Measurements from ENCODE around the gene PTPRG.

Gene PTPRG

DNA sequence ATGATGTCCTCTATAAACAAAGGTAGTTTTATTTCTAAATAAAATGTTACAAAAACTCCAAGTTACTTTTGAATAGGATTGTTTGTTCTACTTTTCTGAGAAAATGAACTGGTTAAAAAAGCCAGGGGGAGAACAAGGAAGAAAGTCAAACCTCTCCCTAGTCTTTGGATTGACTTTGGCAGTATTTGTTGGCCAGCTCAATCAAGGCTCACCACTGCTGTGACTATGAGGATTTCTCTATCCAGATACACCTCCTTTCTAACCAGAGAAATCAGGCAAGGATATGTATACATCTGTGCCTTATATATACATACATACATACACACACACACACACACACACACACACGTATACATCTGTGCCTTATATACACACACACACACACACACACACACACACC, 704.2 kb downstream of the PTPRG start:
- Histone ChIP-seq H3K4me3 (no peak overlapping the region), H3K27ac (no peak overlapping the region)
- TF ChIP-seq, protein P1, sequence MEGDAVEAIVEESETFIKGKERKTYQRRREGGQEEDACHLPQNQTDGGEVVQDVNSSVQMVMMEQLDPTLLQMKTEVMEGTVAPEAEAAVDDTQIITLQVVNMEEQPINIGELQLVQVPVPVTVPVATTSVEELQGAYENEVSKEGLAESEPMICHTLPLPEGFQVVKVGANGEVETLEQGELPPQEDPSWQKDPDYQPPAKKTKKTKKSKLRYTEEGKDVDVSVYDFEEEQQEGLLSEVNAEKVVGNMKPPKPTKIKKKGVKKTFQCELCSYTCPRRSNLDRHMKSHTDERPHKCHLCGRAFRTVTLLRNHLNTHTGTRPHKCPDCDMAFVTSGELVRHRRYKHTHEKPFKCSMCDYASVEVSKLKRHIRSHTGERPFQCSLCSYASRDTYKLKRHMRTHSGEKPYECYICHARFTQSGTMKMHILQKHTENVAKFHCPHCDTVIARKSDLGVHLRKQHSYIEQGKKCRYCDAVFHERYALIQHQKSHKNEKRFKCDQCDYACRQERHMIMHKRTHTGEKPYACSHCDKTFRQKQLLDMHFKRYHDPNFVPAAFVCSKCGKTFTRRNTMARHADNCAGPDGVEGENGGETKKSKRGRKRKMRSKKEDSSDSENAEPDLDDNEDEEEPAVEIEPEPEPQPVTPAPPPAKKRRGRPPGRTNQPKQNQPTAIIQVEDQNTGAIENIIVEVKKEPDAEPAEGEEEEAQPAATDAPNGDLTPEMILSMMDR (IDR thresholded peaks at IDR 0.05) = no peak
- DNase-seq (ENCODE audit: low spot score) = no peak

DNA sequence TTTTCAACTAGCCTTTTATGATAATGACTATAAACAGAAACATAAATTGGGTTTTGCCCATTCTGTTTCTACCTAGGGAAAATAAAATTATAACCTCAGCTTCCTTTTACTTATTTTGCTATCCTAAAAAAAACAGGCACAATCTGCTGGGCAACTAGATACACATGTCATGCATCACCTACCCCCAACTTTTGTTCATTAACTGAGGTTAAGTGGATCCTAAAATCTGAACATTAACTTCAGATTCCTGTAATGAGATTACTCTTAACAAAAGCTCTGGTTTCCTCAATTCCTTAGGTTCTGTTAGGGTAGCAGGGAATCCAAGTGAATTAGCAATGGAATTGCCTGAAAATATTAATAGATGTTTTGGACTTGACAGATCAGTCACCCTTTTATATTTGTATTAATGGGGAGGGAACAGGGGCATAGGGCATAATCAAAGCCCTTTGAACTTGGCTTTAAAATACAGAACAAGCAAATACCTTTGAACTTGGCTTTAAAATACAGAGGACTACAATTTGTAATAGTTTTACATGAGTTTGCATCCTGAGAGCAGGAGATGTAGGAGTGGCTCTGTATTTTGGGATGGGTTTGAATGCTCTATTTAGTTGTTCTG, 705.4 kb downstream of the PTPRG start:
- H3K4me3 ChIP-seq = no peak overlapping the region
- H3K27ac ChIP-seq = no peak overlapping the region
- TF ChIP-seq, protein P1 (IDR thresholded peaks at IDR 0.05) = no peak
- DNase-seq (ENCODE audit: low spot score) = no peak

DNA sequence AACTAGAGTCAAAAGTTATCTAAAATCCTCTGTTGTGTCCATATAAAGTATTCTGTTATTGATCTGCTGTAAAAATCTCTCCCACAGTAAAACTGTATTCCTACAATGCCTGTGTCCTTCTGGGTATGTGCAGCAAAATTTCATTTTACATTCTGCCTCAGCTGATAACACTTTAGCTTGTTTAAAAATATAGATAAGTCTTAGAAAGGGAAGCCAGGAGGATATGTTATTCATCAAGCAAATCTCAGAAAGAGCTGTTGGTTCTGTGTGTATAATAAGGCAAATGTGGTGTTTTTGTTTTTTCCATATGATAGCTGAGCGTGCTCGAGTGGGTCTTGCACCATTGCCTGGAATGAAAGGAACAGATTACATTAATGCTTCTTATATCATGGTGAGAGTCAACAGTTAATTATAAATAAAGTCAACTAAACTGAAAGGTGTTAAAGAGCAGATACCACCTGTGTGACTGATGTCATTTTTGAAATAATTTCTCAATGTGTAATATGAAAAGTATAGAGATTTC, 715.3 kb downstream of the PTPRG start:
- Histone ChIP-seq H3K27ac (no peak overlapping the region), H3K4me3 (no peak overlapping the region)
- TF ChIP-seq, protein P1 (IDR thresholded peaks at IDR 0.05) = no peak
- DNase-seq (ENCODE audit: low spot score) = no peak

DNA sequence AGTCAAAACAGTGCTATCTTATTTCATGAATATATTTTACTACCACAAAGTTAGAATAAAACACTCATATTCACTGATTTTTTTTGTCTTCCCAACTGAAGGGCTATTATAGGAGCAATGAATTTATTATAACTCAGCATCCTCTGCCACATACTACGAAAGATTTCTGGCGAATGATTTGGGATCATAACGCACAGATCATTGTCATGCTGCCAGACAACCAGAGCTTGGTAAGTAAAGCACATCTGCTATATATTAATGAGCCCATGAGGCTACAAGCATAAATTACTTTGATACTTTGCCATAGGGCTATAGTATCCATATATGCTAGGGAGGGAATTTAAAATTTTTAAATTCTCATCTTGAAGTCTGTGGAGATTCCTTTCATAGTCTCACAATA, 716.1 kb downstream of the PTPRG start:
- Histone ChIP-seq H3K27ac (no peak overlapping the region), H3K4me3 (no peak overlapping the region)
- TF ChIP-seq, protein P1 (IDR thresholded peaks at IDR 0.05) = no peak
- no peak for DNase-seq (ENCODE audit: low spot score)

DNA sequence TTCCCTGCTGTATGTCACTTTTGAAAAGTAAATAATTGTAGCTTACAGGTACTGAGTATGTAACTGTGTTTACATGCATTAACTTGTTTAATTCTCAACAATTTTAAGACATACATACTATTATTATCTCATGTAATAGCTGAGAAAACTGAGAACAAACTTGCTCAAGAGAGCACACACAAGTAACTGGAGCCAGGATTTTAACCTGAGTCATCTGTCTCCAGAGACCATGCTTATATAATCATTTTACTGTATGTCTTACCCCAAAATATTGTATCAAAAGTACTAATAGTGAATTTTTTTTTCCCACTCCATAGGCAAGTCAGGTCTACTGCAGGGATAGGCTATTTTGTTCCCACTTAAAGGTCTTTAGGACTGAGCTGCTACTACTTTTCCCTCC, 716.6 kb downstream of the PTPRG start:
- Histone ChIP-seq H3K4me3 (no peak overlapping the region), H3K27ac (no peak overlapping the region)
- no peak for DNase-seq (ENCODE audit: low spot score)
- TF ChIP-seq, protein P1 (IDR thresholded peaks at IDR 0.05) = no peak

DNA sequence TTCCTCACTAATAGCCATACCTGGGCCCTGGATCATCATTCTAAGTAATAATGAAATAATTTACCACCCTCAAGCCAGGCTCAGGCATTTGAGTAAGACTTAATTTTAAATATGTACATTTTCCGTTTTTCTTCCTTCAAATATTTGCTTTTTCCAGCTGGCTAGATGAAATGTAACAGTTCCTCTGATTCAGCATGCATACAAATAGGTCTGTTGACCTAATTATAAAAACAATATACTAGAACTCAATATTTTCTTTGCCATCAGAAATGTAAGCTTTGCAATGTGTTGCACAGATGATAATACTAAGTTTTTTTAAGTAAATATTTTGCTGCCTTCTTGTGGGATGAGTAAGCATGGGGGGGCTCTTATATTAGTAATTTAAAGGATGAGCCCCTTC, 720.4 kb downstream of the PTPRG start:
- Histone ChIP-seq H3K4me3 (no peak overlapping the region), H3K27ac (no peak overlapping the region)
- DNase-seq (ENCODE audit: low spot score) = no peak
- TF ChIP-seq, protein P1 (IDR thresholded peaks at IDR 0.05) = no peak

DNA sequence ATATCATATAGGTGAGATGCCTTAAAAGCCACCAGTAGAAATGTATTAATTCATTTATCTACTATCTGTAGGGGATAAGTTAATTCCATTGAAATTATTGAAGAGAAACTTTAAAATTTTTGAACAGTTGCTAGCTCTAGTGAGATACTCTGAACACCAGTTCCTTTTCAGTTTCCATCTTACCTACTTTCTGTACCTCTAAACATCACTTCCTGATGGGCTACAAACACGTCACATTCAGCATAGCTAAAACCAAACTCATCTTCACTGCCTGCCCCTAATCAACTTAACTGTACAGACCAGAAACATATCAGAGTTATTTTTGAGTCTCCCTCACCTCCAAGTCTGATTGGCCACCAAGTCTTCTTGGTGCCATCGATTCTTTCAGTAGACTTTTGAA, 723.1 kb downstream of the PTPRG start:
- TF ChIP-seq, protein P1 (IDR thresholded peaks at IDR 0.05) = no peak
- no peak overlapping the region for H3K4me3 ChIP-seq
- no peak for DNase-seq (ENCODE audit: low spot score)
- no peak overlapping the region for H3K27ac ChIP-seq

Measured in coronary artery (tissue), 2 donors.